Measurements from ENCODE around the gene ANO4. TPM values are rescaled to one million over a fixed set of nuclear protein-coding genes. Genes with fewer than 3 reads are reported as not detected.

Gene ANO4
- total and polyA plus RNA-seq, 2 of the 8 experiments (the other 6 are each of a cell fraction or from before 2014, with no cell fraction given): 1.1 to 3.4 TPM

GRCh38 chr12:101045486-101046464 lies 251.2 kb downstream of the ANO4 start (continued):
- TF ChIP-seq CHD7 (IDR thresholded peaks at IDR 0.05; ENCODE audit: insufficient replicate concordance, low read length) (no peak), HDAC6 (IDR thresholded peaks at IDR 0.05; ENCODE audit: low read depth, low read length) (no peak), MAX (IDR thresholded peaks at IDR 0.05) (no peak), SAP30 (IDR thresholded peaks at IDR 0.05; ENCODE audit: insufficient read depth, insufficient replicate concordance, low read length) (no peak), CBX5 (IDR thresholded peaks at IDR 0.05; ENCODE audit: low read depth, low read length) (no peak)
- TF ChIP-seq, protein P1, sequence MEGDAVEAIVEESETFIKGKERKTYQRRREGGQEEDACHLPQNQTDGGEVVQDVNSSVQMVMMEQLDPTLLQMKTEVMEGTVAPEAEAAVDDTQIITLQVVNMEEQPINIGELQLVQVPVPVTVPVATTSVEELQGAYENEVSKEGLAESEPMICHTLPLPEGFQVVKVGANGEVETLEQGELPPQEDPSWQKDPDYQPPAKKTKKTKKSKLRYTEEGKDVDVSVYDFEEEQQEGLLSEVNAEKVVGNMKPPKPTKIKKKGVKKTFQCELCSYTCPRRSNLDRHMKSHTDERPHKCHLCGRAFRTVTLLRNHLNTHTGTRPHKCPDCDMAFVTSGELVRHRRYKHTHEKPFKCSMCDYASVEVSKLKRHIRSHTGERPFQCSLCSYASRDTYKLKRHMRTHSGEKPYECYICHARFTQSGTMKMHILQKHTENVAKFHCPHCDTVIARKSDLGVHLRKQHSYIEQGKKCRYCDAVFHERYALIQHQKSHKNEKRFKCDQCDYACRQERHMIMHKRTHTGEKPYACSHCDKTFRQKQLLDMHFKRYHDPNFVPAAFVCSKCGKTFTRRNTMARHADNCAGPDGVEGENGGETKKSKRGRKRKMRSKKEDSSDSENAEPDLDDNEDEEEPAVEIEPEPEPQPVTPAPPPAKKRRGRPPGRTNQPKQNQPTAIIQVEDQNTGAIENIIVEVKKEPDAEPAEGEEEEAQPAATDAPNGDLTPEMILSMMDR (IDR thresholded peaks at IDR 0.05; ENCODE audit: control extremely low read depth in 1 of 3, insufficient read depth in 1 of 3, low read depth in 1 of 3, low read length in 3 of 3): no peak
